Upper lobe of left lung (tissue), 6 donors: ENCODE measurements around the gene ABCA12. TPM values are rescaled to one million over a fixed set of nuclear protein-coding genes. Genes with fewer than 3 reads are reported as not detected.

Source experiments
- ATAC-seq, 2 donors: fragments of 200-7000 bp; cut with Tn5 transposase; one replicate each; pipeline ENCODE4 v1.9.1; 2022; ENCODE audit warnings: mild to moderate bottlenecking in 2 of 2, moderate library complexity in 2 of 2; ENCODE audit not compliant: low FRiP score in 2 of 2
- DNase-seq, 2 donors: peaks; one replicate each; pipeline ENCODE4 v3.0.0-alpha.2; 2019 to 2020
- H3K27ac ChIP-seq, 4 donors: fragments of 200-600 bp; sonication (generic); one replicate each; pipeline ENCODE4 v1.5.1; 2016 to 2019
- H3K27me3 ChIP-seq, 4 donors: fragments of 200-600 bp; sonication (generic); one replicate each; pipeline ENCODE4 v1.5.1; 2017 to 2019
- H3K36me3 ChIP-seq, 4 donors: fragments of 200-600 bp; sonication (generic); one replicate each; pipeline ENCODE4 v1.5.1; 2016 to 2019
- H3K4me1 ChIP-seq, 4 donors: fragments of 200-600 bp; sonication (generic); one replicate each; pipeline ENCODE4 v1.5.1; 2018 to 2019
- H3K4me3 ChIP-seq, 4 donors: fragments of 200-600 bp; sonication (generic); one replicate each; pipeline ENCODE4 v1.5.1; 2017 to 2019; ENCODE audit warnings: mild to moderate bottlenecking in 2 of 4, moderate library complexity in 1 of 4
- H3K9me3 ChIP-seq, 4 donors: fragments of 200-600 bp; sonication (generic); one replicate each; pipeline ENCODE4 v1.5.1; 2018 to 2019
- EP300 ChIP-seq, 4 donors: sonication (generic); formaldehyde crosslinking; IDR thresholded peaks; one replicate each; pipeline ENCODE4 v1.5.1; 2017; ENCODE audit warnings: antibody characterized with exemption in 4 of 4, control low read depth in 2 of 4
- POLR2A ChIP-seq, 4 donors: fragments of 450-650 bp; IDR thresholded peaks; one replicate each; pipeline ENCODE4 v1.5.1; 2016 to 2017; ENCODE audit warnings: antibody characterized with exemption in 4 of 4, mild to moderate bottlenecking in 2 of 4
- POLR2AphosphoS5 ChIP-seq, 2 donors: sonication (generic); formaldehyde crosslinking; IDR thresholded peaks; one replicate each; pipeline ENCODE4 v1.5.1; 2017; ENCODE audit warnings: antibody characterized with exemption in 2 of 2
- WGBS, 2 donors: methylation state at CpG; one replicate each; pipeline ENCODE4 v1.1.5; 2017 to 2018; 5-methylcytosine and 5-hydroxymethylcytosine counted together
- total RNA-seq, 6 donors: library from RNA; depleted of rRNA in 4 of 6; stranded (reverse); fragments of >200 nt in 4 of 6; gene quantifications; one replicate each; pipeline versions ENCODE4 v1.1.0 to v1.2.1, GENCODE V29; 2016 to 2021
- TF ChIP-seq, protein P1 (sequence below), 6 experiments: fragments of 450-650 bp in 4 of 6; fragments of 200-600 bp in 2 of 6; sonication (generic) in 2 of 6; IDR thresholded peaks; one replicate each; pipeline ENCODE4 v1.5.1; 2016 to 2019; ENCODE audit warnings: antibody characterized with exemption in 6 of 6
- donor health status: DM: no; HTN: no; CAD: no; lungs with moderate emphysema.
- donor health status: DM: no; HTN: yes; CAD: no; lungs with severe emphysema.

The ABCA12 gene
- total RNA-seq, 6 donors from 2014 or later: 0.03 to 0.44 (median 0.10) TPM; not detected in 3

DNA sequence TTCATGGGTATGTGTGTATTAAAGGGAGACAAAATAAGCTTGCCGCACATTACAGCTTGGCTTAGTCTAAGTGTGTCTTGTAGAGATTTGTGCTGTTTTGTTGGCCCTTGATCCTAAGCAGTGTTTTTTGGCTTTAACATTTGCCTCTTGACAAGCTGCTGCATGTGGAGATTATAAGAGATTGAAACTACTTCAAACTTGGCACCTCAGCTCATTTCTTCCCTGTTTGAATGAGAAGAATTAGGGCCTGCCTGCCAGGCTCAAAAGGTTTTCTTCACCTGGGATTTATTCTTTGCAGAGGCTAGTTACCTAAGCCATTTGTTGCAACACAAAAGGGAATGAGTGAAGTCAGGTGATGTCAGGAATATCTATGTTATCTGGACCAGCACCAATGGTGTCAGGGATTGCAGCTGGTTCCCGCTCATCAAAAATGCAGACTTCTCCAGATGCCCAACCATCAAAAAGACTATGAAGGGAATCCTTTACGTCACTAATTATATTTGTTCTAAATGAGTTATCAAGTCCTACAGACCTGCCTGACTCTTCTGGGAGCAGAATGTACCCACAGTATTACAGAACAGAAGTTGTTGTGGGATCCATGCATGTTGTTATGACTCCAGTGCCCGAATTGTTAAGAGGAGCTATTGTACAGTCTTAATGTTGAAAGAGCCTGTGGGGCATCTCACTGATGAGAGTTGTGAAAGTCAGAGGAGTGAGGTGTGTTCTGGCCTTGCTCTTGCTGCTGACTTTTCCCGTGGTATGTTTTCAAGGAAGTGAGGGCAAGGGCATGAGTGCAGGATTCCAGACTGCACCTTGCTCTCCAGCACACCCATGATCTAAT lies 31.0 kb downstream of the ABCA12 start:
- no peak for TF ChIP-seq EP300 (IDR thresholded peaks at IDR 0.05)
- TF ChIP-seq POLR2AphosphoS5 (IDR thresholded peaks at IDR 0.05): no peak
- TF ChIP-seq POLR2A (IDR thresholded peaks at IDR 0.05): no peak
- TF ChIP-seq, protein P1, sequence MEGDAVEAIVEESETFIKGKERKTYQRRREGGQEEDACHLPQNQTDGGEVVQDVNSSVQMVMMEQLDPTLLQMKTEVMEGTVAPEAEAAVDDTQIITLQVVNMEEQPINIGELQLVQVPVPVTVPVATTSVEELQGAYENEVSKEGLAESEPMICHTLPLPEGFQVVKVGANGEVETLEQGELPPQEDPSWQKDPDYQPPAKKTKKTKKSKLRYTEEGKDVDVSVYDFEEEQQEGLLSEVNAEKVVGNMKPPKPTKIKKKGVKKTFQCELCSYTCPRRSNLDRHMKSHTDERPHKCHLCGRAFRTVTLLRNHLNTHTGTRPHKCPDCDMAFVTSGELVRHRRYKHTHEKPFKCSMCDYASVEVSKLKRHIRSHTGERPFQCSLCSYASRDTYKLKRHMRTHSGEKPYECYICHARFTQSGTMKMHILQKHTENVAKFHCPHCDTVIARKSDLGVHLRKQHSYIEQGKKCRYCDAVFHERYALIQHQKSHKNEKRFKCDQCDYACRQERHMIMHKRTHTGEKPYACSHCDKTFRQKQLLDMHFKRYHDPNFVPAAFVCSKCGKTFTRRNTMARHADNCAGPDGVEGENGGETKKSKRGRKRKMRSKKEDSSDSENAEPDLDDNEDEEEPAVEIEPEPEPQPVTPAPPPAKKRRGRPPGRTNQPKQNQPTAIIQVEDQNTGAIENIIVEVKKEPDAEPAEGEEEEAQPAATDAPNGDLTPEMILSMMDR (IDR thresholded peaks at IDR 0.05): no peak
- 58 to 61% methylated on average over 5 of the region's 5 CpGs for WGBS, 2 donors
- DNase-seq (no peak), ATAC-seq (no peak)
- Histone ChIP-seq H3K27ac (no peak overlapping the region), H3K4me3 (no peak overlapping the region), H3K4me1 (peaks cover 0 to 5% (median 0%) of the 10 kb centered on the region in 4 donors), H3K27me3 (no peaks in the 10 kb centered on the region), H3K9me3 (no peaks in the 10 kb centered on the region), H3K36me3 (no peaks in the 10 kb centered on the region)

DNA sequence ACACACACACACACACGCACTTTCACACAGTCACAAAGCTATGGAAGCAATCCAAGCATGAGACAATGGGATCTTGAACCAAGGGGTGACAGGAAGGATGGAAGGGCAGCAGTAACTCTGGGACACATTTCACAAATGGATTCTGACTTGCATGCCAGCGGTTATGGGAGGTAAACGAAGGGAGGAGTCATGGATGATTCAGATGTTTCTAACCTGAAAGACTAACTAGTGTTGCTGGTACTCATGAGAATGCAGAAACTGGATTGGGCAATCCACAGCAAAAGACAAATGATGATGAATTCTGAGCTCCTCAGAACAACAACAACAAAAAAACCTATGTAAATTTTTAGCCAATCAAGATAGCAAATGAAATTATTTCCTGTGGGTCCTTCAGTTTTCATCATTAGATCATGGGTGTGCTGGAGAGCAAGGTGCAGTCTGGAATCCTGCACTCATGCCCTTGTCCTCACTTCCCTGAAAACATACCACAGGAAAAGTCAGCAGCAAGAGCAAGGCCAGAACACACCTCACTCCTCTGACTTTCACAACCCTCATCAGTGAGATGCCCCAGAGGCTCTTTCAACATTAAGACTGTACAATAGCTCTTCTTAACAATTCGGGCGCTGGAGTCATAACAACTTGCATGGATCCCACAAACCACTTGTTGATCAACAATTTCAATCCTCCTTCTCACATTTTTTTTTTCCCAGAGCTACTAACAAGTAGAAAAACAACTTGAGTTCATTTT lies 32.6 kb downstream of the ABCA12 start:
- ATAC-seq: no peak
- H3K27me3 ChIP-seq: no peaks in the 10 kb centered on the region
- no peaks in the 10 kb centered on the region for H3K36me3 ChIP-seq
- no peak overlapping the region for H3K27ac ChIP-seq
- no peak overlapping the region for H3K4me3 ChIP-seq
- 79 to 80% methylated on average over 5 of the region's 5 CpGs for WGBS, 2 donors
- H3K9me3 ChIP-seq: no peaks in the 10 kb centered on the region
- no peak for DNase-seq
- H3K4me1 ChIP-seq: peaks cover 0 to 5% (median 0%) of the 10 kb centered on the region in 4 donors
- no peak for TF ChIP-seq POLR2AphosphoS5 (IDR thresholded peaks at IDR 0.05)
- TF ChIP-seq, protein P1 (IDR thresholded peaks at IDR 0.05): no peak
- TF ChIP-seq POLR2A (IDR thresholded peaks at IDR 0.05): no peak
- TF ChIP-seq EP300 (IDR thresholded peaks at IDR 0.05): no peak

DNA sequence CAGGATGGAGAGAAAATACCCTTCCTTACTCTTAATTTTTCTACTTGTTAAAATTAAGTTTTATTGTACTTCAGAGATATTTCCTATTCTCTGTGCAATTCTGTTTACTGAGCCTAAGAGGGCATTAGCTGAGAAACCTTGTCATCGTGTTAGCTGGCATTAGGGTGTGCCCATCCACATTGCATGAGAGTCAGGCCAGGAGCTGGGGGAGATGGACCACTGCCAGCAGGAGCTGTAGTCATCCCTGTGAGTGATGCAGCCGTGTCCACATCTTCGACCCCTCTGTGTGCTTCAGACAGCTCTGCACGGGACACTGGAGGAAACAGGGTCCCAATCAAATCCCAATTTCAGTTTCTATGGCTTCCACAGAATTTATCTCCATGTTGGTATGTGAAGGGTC lies 34.2 kb downstream of the ABCA12 start:
- H3K9me3 ChIP-seq: no peaks in the 10 kb centered on the region
- H3K4me3 ChIP-seq: no peak overlapping the region
- 80 to 92% methylated on average over 3 to 4 of the region's 4 CpGs for WGBS, 2 donors
- no peak overlapping the region for H3K27ac ChIP-seq
- no peaks in the 10 kb centered on the region for H3K36me3 ChIP-seq
- peaks cover 0 to 5% (median 0%) of the 10 kb centered on the region in 4 donors for H3K4me1 ChIP-seq
- ATAC-seq (no peak), DNase-seq (no peak)
- TF ChIP-seq POLR2A (IDR thresholded peaks at IDR 0.05) (no peak), POLR2AphosphoS5 (IDR thresholded peaks at IDR 0.05) (no peak), EP300 (IDR thresholded peaks at IDR 0.05) (no peak)
- no peaks in the 10 kb centered on the region for H3K27me3 ChIP-seq

DNA sequence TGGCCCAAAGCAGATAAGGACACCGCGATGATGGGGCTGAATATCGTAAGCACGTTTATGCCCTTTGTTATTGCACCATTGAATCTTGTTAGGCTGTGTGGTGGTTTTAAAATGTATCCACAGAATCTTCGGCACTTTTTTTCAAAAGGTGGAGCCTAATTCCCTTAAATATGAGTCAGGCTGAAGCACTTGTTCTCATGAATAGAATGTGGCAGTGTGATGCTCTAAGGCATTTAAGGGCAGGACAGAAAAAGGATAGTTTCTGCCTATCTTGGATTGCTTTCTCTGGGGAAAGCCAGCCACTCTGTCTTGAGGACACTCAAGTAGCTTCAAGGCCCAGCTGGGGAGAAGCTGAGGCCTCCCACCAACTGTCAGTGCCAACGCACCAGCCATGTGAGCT lies 39.6 kb downstream of the ABCA12 start:
- DNase-seq (no peak), ATAC-seq (no peak)
- no peaks in the 10 kb centered on the region for H3K4me1 ChIP-seq
- no peak overlapping the region for H3K4me3 ChIP-seq
- no peaks in the 10 kb centered on the region for H3K27me3 ChIP-seq
- no peak for TF ChIP-seq POLR2A (IDR thresholded peaks at IDR 0.05)
- TF ChIP-seq EP300 (IDR thresholded peaks at IDR 0.05): no peak
- TF ChIP-seq, protein P1 (IDR thresholded peaks at IDR 0.05): no peak
- TF ChIP-seq POLR2AphosphoS5 (IDR thresholded peaks at IDR 0.05): no peak
- H3K9me3 ChIP-seq: no peaks in the 10 kb centered on the region
- 93% methylated on average over 6 of the region's 6 CpGs for WGBS, 2 donors
- no peak overlapping the region for H3K27ac ChIP-seq
- H3K36me3 ChIP-seq: no peaks in the 10 kb centered on the region

DNA sequence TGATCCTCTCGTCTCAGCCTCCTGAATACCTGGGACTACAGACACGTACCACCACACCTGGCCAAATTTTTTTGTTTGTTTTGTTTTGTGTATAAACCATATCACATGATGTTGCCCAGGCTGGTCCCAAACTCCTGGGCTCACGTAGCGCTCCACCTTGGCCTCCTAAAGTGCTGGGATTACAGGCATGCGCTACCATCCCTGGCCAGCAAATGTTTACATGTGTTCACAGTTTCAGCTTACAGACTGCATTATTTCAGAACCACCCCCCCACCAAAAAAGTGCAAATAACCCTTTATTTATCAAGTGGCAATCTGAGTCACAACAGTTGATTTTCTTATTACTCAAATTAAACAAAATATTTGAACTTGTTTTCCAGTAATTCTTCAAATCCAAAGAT lies 54.3 kb downstream of the ABCA12 start:
- no peaks in the 10 kb centered on the region for H3K4me1 ChIP-seq
- no peaks in the 10 kb centered on the region for H3K27me3 ChIP-seq
- no peaks in the 10 kb centered on the region for H3K36me3 ChIP-seq
- no peak overlapping the region for H3K27ac ChIP-seq
- no peak for ATAC-seq
- no peaks in the 10 kb centered on the region for H3K9me3 ChIP-seq
- 87 to 89% methylated on average over 5 of the region's 5 CpGs for WGBS, 2 donors
- H3K4me3 ChIP-seq: no peak overlapping the region
- no peak for DNase-seq
- TF ChIP-seq POLR2AphosphoS5 (IDR thresholded peaks at IDR 0.05): no peak
- no peak for TF ChIP-seq EP300 (IDR thresholded peaks at IDR 0.05)
- TF ChIP-seq, protein P1 (IDR thresholded peaks at IDR 0.05): no peak
- TF ChIP-seq POLR2A (IDR thresholded peaks at IDR 0.05): no peak
